Suprapubic skin (tissue), 4 donors: ENCODE measurements around the gene DSN1. TPM values are rescaled to one million over a fixed set of nuclear protein-coding genes. Genes with fewer than 3 reads are reported as not detected.

Source experiments
- DNase-seq, 2 donors: peaks; one replicate each; pipeline ENCODE4 v3.0.0-alpha.2; 2019; ENCODE audit warnings: low spot score in 2 of 2
- H3K27ac ChIP-seq: fragments of 200-600 bp; sonication (generic); one replicate; pipeline ENCODE4 v1.5.1; 2019
- H3K27me3 ChIP-seq: fragments of 200-600 bp; sonication (generic); one replicate; pipeline ENCODE4 v1.5.1; 2019
- H3K36me3 ChIP-seq: fragments of 200-600 bp; sonication (generic); one replicate; pipeline ENCODE4 v1.5.1; 2019
- H3K4me1 ChIP-seq: fragments of 200-600 bp; sonication (generic); one replicate; pipeline ENCODE4 v1.5.1; 2019
- H3K4me3 ChIP-seq: fragments of 200-600 bp; sonication (generic); one replicate; pipeline ENCODE4 v1.5.1; 2019; ENCODE audit warnings: mild to moderate bottlenecking
- H3K9me3 ChIP-seq: fragments of 200-600 bp; sonication (generic); one replicate; pipeline ENCODE4 v1.5.1; 2019
- CTCF ChIP-seq, 2 donors: fragments of 200-600 bp in 1 of 2; fragments of 450-650 bp in 1 of 2; sonication (generic) in 1 of 2; IDR thresholded peaks; one replicate each; pipeline ENCODE4 v1.5.1; 2016 to 2019; ENCODE audit warnings: antibody characterized with exemption in 2 of 2, mild to moderate bottlenecking in 1 of 2, moderate library complexity in 1 of 2
- EP300 ChIP-seq: sonication (generic); formaldehyde crosslinking; IDR thresholded peaks from one replicate; pipeline ENCODE4 v1.6.1; 2017; ENCODE audit warnings: antibody characterized with exemption
- POLR2A ChIP-seq, 2 donors: fragments of 450-650 bp; IDR thresholded peaks; one replicate each; pipeline ENCODE4 v1.6.1; 2017; ENCODE audit warnings: antibody characterized with exemption in 2 of 2, mild to moderate bottlenecking in 2 of 2, moderate library complexity in 2 of 2
- POLR2AphosphoS5 ChIP-seq, 3 donors: sonication (generic); formaldehyde crosslinking; IDR thresholded peaks; one replicate each; pipeline ENCODE4 v1.6.1; 2017; ENCODE audit warnings: antibody characterized with exemption in 3 of 3
- WGBS: methylation state at CpG from one replicate; pipeline ENCODE4 v1.1.5; 2018; 5-methylcytosine and 5-hydroxymethylcytosine counted together
- total RNA-seq, 4 donors: library from RNA; depleted of rRNA; stranded (reverse); fragments of >200 nt; gene quantifications; one replicate each; pipeline ENCODE4 v1.1.0, GENCODE V29; 2016

Gene DSN1
- total RNA-seq, 4 donors from 2014 or later, result 6.7 to 13.5 (median 9.6) TPM

DNA sequence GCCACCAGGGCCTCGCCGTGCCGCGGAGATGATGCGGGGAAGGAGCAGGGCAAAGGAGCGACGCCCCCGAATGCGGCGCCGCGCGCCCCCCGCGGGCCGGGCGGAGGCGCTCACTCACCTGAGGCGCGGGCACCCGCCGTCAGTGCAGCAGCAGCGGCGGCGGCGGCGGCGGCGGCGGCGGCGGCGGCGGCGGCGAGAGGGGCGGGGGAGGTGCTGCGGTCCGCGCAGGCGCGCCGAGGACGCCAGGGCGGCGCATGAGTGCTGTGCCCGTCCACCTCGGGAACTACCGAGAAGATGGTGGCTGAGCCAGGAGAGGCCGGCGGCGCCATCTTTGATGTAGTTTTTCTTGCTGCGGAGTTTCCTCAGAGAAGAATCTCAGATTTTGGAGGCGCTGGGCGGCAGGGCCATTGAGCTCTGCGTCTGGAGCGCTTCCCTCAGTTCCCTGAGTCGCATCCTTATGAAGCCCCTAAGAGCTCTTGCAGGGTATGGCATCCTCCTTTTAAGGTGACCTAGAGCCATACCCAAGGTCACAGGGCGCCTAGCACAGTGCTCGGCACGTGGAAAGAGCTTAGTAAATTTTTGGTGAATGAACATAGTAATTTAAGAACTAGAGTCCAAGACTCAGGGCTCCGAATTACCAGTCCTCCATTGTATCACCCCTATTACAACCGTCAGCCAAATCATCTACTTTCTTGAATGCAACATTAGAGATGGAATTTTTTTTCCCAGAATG, 27.5 kb downstream of the DSN1 start, which contains the start of gene NDRG3:
Gene NDRG3 (minus strand): TSS at position 164 of the 733 bp plus-strand sequence. CDS start 24,355 bp downstream, outside the sequence.
- H3K4me3 ChIP-seq, result peak within 1 kb of the TSS; percentile 89
- H3K9me3 ChIP-seq, result no peaks in the 10 kb centered on the region
- WGBS, result 2% methylated on average over 38 of the region's 63 CpGs
- no peaks in the 10 kb centered on the region for H3K27me3 ChIP-seq
- peaks cover 20% of the 10 kb centered on the region for H3K4me1 ChIP-seq
- no peaks in the 10 kb centered on the region for H3K36me3 ChIP-seq
- no peak within 1 kb of the TSS for H3K27ac ChIP-seq
- no peak for TF ChIP-seq POLR2A (IDR thresholded peaks at IDR 0.05)
- TF ChIP-seq CTCF (IDR thresholded peaks at IDR 0.05), result no peak
- no peak for TF ChIP-seq EP300
- no peak for TF ChIP-seq POLR2AphosphoS5 (IDR thresholded peaks at IDR 0.05)
- peak; percentile 96 to 98 for DNase-seq

DNA sequence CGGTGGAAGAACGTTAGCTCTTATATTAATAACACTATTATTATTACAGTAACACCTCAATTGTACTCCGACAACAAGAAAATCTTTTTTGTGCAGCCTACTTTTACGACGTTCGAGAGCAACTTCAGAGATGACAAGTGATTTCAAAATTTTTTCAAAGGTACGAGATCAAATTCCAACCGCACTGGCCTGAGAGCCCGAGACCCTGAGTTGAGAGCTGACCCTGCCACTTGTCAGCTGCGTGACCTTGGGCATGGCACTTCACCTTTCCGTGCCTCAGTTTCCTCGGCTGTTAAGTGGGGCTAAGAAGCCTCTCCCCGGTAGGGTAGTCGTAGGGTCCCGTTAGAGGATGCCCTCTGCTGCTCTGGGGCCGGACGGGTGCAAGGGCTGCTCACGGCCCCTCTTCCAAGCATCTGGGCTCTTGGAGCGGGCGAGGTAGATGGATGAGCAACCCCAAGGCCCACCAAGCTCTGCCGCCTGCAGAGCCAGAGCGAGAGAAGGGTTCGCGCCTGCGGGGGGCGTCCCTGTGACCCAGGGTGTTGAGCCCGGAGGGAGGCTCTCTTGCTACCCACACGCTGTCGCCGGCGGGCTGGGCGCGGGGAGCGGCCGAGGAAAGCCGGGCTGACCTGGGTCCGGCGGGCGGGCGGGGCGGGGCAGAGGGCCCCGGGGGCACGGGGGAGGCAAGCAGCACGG, 28.2 kb downstream of the DSN1 start:
- Histone ChIP-seq H3K9me3 (no peaks in the 10 kb centered on the region), H3K4me1 (peaks cover 20% of the 10 kb centered on the region), H3K27ac (no peak overlapping the region), H3K36me3 (no peaks in the 10 kb centered on the region), H3K4me3 (peak overlapping the region; percentile 89), H3K27me3 (no peaks in the 10 kb centered on the region)
- DNase-seq, result peak in 1 of 2 donors; percentile 68
- TF ChIP-seq POLR2A (IDR thresholded peaks at IDR 0.05), result no peak
- TF ChIP-seq EP300, result no peak
- TF ChIP-seq CTCF (IDR thresholded peaks at IDR 0.05), result no peak
- TF ChIP-seq POLR2AphosphoS5 (IDR thresholded peaks at IDR 0.05), result no peak
- 7% methylated on average over 11 of the region's 44 CpGs for WGBS

DNA sequence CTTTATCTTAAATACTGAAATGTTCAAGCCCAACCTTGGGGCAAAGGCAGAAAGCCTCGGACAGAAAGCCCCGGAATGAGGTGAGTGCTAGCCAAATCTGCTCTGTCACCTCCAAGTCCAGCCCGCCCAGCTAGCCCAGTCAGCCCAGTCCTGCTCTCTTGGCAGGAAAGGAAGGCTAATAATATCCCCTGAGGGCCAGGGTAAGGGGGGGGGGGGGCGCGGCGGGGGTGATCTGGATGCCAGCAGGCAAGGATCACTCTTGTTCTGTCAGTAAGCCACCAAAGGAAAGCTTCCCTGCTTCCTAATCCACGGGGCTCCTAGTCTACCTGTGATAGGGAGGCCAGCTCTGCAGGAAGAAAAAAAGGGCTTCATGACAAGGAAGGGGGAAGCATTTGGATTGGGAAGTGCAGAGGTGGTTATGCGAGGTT, 28.8 kb downstream of the DSN1 start:
- peak overlapping the region; percentile 89 for H3K4me3 ChIP-seq
- no peaks in the 10 kb centered on the region for H3K36me3 ChIP-seq
- peaks cover 20% of the 10 kb centered on the region for H3K4me1 ChIP-seq
- H3K27ac ChIP-seq, result no peak overlapping the region
- 8% methylated on average over 8 of the region's 8 CpGs for WGBS
- H3K27me3 ChIP-seq, result no peaks in the 10 kb centered on the region
- DNase-seq, result no peak
- no peaks in the 10 kb centered on the region for H3K9me3 ChIP-seq
- TF ChIP-seq CTCF (IDR thresholded peaks at IDR 0.05) (no peak), EP300 (no peak), POLR2AphosphoS5 (IDR thresholded peaks at IDR 0.05) (no peak), POLR2A (IDR thresholded peaks at IDR 0.05) (no peak)

GRCh38 chr20:36744243-36744642, 29.3 kb downstream of the DSN1 start:
- Histone ChIP-seq H3K9me3 (no peaks in the 10 kb centered on the region), H3K4me3 (no peak overlapping the region), H3K36me3 (no peaks in the 10 kb centered on the region), H3K27ac (no peak overlapping the region), H3K4me1 (peaks cover 20% of the 10 kb centered on the region), H3K27me3 (no peaks in the 10 kb centered on the region)
- DNase-seq, result no peak
- no peak for TF ChIP-seq POLR2AphosphoS5 (IDR thresholded peaks at IDR 0.05)
- TF ChIP-seq CTCF (IDR thresholded peaks at IDR 0.05), result no peak
- no peak for TF ChIP-seq EP300
- no peak for TF ChIP-seq POLR2A (IDR thresholded peaks at IDR 0.05)
- 68% methylated on average over 4 of the region's 4 CpGs for whole genome bisulfite sequencing

DNA sequence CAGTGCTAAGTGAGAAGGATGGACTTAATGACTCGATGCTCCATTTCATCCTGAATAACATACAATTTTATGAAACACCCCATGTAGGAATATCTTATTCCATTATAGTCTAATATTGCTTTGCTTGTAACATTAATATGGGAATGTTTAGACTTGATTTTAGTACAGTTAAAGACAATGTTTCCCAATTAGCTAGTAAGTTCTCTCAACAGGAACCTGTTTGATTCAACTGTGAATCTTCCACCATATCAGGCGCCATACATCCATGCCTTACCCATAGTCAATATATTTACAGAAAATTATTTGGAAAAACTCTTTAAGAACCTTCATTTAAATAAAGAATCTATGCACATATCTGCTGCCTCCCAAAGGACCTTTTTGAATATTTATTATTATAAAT, 31.0 kb downstream of the DSN1 start:
- Histone ChIP-seq H3K27me3 (no peaks in the 10 kb centered on the region), H3K36me3 (no peaks in the 10 kb centered on the region), H3K9me3 (no peaks in the 10 kb centered on the region), H3K27ac (no peak overlapping the region), H3K4me3 (no peak overlapping the region), H3K4me1 (peaks cover 20% of the 10 kb centered on the region)
- DNase-seq, result no peak
- WGBS, result 93% methylated on average over 2 of the region's 2 CpGs
- TF ChIP-seq POLR2A (IDR thresholded peaks at IDR 0.05), result no peak
- no peak for TF ChIP-seq POLR2AphosphoS5 (IDR thresholded peaks at IDR 0.05)
- no peak for TF ChIP-seq EP300
- no peak for TF ChIP-seq CTCF (IDR thresholded peaks at IDR 0.05)
